Activated CD4-positive, alpha-beta T cell treated with anti-CD3 and anti-CD28 coated beads, Interleukin-2, amount 50 U/mL, for 24 hours (primary cell): ENCODE data around the gene HAND1.
A peak's percentile ranks its signal among the peaks of the same experiment; 100 is the strongest.

ENCODE experiments used
- DNase-seq, 2 donors: peaks; one replicate each; pipeline ENCODE4 v3.0.0-alpha.2; 2020; ENCODE audit warnings: low read depth in 1 of 2, low spot score in 1 of 2

Gene HAND1

GRCh38 chr5:154479944-154480750 lies 2.1 kb upstream of the HAND1 start:
- DNase-seq = no peak

DNA sequence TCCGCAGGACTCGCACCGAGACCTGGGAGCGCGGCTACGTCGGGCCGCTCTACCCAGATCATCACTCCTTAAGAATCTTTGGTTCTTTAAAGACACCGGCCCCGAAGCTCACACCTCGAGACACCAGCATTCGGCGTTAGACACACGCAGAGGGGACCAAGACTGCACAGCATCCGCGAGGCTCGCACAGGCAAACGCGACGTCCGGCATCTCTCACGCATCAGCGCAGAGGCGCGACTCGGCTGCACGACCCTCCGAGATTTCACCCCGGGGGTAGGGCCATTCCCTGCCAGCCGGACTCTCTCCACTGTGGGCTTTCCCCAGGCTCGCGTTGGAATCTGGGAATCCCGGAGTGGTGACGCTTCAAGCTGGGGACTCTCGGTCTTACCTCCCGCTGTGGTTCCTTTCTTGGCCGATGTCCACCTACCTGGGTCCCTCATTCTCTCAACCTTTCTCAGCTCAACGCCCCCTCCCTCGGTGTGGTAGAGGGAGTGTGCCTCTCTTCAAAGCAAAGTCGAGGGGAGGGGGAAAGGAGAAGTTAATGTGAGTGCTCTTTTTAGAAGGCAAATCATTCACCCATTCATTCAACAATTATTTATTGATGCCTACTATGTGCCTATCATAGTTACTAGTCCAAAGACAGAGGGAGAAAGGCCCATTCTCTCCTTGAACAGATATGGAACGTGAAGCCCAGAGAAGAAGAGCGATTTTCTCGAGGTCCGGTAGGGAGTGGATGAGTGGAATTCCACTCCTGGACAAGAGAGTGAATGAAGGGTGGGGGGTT lies 1.3 kb upstream of the HAND1 start:
- no peak for DNase-seq

DNA sequence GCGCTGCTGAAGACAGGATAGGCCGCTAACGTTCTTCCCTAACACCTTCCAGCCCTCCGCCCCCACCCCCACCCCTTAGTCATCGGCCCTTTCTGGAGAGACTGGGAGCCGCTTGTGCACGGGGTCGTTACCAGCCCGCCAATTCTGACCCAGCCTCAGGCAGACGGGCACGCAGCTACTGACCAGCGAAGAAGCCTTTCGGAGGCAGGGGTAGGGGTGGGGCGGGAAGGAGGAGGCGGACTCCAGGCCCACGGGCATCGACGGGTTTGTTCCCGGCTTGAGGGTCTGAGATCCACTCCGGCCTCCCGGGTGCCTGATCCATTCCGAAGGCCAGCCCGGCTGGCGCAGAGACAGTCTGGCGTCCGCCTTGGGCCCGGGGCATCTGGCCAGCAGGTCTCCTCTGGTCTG lies 729 bp upstream of the HAND1 start:
- no peak for DNase-seq

GRCh38 chr5:154477382-154478223 lies 424 bp downstream of the HAND1 start:
- DNase-seq = no peak

DNA sequence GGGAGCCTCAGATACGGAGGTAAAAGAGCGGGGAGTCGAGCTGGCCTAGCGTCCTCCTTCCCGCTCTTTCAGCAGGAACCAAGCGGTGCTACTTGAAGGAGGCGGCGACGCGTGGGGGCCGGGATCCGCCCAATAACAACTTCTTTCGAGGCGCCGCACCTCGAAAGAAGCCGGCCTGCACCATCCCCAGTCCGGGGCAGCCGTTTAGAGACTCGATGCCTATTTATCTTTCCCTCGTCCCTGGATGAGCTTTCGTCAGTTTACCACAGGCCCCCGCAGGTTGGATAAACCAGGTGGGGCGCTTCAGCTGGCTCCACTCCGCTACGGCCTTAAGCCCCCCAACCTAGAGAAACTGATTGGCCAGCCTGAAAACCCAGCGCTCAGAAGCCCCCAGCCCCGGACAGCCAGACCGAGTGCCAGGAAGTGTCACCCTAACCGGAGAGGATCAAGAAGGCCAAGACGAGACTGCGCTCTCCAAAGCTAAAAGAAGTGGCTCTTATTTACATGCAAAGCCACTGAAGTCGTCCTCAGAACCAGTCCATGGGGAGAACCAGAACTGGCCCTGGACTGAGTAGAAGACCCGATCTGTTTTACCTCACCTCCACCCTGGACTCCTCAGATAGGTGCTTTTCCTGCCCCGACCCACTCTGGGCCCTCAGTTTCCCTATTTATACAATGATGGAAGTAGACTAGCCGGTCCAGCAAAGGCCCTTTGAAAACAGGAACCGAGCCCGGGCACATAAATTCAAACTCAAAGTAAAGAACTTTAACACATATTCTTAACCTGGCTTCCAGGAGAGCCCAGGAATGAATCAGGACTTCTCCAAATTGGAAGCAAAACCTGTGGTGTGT lies 1.4 kb downstream of the HAND1 start:
- no peak for DNase-seq

DNA sequence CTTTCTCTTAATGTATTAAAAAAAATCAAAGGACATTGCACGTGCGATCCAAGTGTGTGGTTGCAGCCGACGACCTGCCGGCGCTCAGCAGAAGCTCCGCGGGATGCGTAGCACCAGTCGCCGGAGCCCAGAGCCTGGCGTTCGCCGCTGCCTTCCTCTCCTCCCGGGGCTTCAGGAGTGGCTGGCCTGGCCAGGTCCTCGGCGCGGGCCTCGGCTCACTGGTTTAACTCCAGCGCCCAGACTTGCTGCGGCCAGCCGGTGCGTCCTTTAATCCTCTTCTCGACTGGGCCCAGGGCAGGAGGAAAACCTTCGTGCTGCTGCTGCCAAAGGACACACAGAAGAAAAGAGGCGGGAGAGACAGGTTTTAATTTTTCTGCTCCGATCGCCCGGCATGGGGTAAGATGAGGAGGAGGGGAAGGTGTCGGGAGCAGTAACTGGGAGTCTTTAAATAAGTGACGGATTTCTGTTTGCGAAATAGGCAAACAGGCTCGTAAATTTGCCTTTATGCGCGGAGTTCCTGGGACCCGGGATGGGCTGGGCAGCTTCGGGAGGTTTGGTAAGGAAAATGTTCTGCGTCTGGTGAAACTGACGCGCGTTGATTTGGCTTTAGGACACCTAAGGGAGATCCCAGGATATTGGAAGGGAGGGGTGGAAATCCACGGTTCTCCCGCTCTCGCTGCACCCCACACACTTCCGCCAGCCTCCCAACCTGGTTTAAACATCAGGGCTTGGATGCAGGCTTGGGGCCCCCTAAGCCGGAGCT lies 2.3 kb downstream of the HAND1 start:
- DNase-seq = no peak

DNA sequence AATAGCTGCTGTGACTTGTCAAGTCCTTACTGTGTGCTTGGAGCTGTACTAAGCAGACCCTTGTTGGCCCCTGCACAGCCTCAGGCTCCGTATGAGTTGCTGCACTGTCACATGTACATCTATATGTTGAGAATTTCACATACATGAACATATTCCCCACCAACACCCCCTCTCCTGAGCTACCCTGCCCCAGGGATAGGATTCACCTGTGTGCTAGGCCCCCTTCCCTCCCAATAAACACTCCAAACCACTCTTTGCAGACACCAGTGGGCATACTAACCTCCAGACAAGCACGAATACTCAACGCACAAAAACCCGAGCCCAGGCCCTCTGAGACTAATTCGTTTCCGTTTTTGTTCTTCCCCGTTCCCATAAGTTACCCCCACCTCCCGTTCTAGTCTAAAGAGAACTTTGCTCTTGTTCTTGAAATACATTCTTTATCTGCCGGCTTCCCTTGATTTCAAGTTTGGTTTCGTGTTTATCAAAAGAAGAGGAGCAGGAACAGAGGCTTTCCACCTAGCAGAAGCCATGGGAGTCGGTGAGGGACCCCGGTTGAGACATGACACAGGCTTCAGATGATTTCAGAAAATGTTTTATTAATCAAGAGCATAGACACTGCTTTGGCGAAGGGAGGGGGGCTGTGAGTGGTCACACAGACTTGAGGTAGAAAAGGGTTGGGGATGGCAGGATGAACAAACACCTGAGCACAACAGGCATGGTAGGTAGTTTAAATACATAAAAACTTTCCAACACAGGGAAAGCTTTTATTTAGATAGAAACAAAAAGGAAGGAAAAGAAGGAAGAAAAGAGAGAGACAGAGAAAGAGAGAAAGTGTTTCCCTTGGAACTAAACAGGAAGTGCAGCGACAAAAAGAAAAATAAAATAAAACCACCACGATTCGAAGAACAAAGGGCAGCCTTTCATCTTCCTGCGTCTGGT lies 3.4 kb downstream of the HAND1 start:
- DNase-seq = no peak

DNA sequence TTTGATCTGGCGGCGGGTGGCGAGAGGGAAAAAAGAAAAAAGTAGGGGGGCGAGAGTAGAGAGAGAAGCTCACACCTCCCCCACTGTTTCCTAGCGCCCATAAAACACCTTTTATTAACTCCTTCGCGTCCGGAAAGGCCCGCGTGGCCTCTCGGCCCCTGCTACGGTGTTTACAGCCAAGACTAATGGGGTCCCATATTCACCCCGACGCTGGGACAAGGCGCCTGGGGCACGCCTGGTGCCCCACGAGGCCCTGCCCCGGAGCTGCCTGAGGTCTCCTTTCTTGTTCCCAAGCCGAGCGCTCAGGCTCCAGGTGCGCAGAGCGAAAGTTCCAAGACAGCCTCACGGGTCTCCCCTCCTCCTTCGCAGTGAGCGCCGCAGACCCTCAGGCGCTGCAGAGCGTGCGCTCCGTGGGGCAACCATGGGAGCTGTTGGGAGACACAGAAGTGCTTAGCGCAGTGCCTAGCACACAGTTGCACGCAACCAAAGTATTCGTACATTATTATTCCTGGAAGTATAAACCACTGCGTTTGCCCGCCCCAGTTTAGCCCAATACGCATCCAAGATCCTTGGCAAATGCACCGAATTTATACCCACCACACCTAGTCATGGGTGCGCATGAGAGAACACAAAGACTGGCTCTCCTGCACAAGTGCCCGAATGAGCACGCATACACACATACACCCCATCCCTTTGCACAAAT lies 4.3 kb downstream of the HAND1 start:
- no peak for DNase-seq

DNA sequence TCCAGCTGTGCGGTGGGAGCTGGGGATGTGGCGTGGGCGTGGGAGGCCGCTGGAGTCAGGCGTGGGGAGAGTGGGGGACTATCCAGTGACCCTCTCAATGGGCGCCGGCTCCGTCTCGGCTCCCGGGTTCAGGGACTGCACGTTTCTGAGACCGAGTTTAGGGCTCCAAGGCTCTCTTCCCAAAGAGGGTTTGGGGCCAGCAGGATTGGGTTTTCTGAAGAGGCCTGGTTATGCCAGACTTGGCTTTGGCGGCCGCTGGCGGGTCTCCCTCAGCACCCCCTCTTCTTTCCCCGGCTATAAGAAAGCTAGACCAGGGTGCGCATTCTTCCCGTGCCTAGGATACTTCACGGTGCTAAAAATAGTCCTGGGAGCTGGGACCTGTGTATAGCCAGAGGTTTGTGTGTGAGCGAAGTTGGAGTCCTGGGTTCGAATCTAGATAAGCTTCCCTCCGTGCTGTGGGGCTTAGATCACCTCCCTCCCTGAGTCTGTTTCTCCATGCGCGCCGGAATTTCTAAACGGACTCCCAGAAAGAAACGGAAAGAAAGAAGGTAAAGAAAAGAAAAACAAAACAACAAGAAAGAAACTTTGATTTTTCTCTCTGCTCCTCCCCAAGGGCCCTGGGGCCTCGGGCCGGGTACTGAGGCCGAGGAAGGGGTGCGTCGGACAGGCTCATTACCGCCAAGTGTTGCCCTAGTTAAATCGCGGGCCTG lies 5.0 kb downstream of the HAND1 start:
- DNase-seq = no peak

DNA sequence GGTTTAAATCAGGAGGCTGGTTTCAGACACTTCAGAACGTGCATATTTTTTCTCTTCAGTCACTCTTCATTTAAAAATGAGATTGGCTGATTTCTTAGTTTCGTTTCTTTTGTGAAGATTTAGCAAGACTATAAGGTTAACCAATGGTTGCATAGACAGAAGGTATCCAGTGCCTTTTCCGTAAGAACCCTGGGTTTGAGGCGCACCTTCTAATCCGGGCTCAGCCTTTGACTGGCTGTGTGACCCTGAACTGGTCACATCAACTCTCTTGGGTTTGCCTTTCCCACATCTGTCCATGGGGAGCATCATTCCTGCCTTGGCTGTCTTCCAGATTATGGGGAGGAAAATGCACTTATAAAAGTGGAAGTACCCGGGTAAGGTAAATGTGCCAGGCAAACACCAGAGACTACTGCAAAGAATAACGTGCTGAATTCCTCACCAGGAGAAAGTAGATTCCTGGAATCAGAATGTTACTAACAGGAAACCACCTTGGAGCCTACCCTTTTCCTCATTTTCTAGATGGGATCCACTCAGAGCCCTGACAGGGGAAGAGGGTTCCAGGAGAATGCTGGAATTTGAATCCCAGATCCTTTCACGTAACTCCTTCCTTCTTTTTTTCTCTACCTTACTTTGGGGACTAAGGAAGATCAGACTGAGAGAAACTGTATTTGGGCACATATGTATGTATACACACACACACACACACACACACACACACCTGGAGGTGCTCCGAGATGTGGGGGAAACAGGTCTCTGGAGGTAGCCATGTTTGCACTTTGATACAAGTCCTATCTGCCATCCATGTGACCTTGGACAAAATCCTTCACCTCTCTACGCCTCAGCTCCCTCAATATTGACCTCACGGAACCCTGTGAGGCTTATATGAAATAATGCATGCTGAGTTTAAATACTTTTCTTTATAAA lies 6.8 kb downstream of the HAND1 start:
- no peak for DNase-seq

- no peak for DNase-seq
Observed at GRCh38 chr5:154470137-154470536, 7.9 kb downstream of the HAND1 start.

DNA sequence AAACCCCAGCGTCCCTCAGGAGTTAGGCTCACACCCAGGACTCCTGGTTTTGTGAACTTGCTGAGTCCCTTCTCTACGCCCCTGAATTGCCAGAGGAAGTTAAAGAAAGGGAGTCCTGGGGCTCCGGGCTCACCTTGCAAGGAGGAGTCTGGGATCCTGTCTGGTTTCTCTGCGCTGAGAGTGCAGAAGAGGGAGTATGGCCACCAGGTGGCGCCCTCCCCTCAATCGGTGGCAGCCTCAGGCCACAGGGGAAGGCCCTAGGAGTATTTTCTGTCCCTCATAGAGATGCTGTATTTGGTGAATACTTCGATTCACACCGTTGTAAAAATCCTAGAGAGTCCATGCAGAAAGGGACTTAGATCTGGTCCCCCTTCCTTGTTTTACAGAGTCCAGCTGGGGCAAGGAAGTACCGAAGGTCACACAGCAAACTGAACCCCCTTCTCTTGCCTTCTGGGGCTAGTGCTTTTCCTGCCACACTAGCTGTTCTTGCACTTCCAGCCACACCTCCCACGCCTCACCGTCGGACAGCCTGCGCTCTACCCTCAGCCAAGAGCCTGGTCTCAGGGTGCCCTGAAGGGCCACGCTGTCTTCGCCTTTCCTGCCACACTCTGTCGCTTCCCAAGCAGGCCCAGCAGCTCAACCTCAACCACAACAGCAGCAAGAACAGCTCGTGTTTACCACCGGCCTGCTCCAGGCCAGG lies 10.2 kb downstream of the HAND1 start:
- peak; percentile 66 to 69 for DNase-seq

DNA sequence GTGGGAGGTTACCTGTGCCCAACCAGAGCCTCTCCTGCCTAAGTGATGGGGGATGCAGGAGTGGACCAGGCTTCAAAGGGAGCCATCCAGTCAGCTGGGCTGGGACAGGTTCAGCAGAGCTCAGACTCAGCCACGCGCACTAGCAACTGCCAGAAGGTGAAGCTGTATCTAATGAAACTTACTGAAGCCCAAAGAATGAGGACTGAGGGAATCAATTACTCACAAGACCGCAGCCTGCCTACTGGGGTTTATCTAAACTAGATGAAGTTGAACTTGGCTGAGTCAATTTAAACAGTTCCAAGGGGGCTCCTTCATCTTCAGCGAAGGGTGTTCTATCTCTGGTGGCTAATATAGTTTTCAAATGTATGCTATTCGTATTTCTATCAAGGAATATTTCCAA lies 11.4 kb downstream of the HAND1 start:
- DNase-seq = no peak

GRCh38 chr5:154466147-154466546 lies 11.9 kb downstream of the HAND1 start:
- no peak for DNase-seq

GRCh38 chr5:154465169-154465568 lies 12.9 kb downstream of the HAND1 start:
- no peak for DNase-seq

DNA sequence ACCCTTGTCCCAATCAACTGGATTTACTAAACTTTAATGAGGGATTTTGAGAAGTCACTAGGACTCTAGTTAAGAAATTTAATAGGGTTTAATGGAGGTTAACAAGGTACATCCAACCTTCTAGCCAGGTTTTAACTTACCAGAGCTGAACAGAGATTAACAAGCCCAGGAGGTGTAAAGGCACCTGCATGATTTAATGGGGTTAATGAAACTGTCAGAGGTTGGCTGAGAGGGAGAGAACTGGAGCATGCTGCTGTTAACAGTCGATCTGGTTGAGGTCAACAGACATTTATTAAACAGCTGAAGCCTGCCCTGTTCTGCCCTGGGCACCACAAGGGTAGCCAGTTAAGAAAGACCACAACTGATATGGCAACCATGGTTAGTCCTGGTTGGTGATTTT lies 13.6 kb downstream of the HAND1 start:
- DNase-seq = no peak
